Lower leg skin (tissue), 3 donors: ENCODE measurements around the gene SULF2.

Experiments used
- CTCF ChIP-seq, 3 donors: fragments of 450-650 bp; IDR thresholded peaks; one replicate each; pipeline ENCODE4 v1.5.1; 2016; ENCODE audit warnings: antibody characterized with exemption in 3 of 3, mild to moderate bottlenecking in 3 of 3, moderate library complexity in 2 of 3
- POLR2A ChIP-seq, 2 donors: fragments of 450-650 bp; IDR thresholded peaks; one replicate each; pipeline ENCODE4 v1.6.1; 2016 to 2017; ENCODE audit warnings: antibody characterized with exemption in 2 of 2, mild to moderate bottlenecking in 1 of 2, moderate library complexity in 1 of 2

GRCh38 chr20:47801079-47801478 lies 15.8 kb upstream of the SULF2 start:
- TF ChIP-seq CTCF (IDR thresholded peaks at IDR 0.05) = peak in 1 of 3 donors; percentile 82
- TF ChIP-seq POLR2A (IDR thresholded peaks at IDR 0.05) = no peak
